GM21528 (cell line): ENCODE measurements around the gene MARK3.
"Not testable (repeated sequence)": the region's sequence is repeated elsewhere in the genome, so short reads cannot be mapped to it uniquely, and the experiment has no call there.

Experiments
- ATAC-seq: cut with Tn5 transposase; IDR thresholded peaks from one replicate; pipeline ENCODE4 v1.9.1; 2021; ENCODE audit warnings: mild to moderate bottlenecking, moderate library complexity; ENCODE audit not compliant: unreplicated experiment, low FRiP score

Gene MARK3

DNA sequence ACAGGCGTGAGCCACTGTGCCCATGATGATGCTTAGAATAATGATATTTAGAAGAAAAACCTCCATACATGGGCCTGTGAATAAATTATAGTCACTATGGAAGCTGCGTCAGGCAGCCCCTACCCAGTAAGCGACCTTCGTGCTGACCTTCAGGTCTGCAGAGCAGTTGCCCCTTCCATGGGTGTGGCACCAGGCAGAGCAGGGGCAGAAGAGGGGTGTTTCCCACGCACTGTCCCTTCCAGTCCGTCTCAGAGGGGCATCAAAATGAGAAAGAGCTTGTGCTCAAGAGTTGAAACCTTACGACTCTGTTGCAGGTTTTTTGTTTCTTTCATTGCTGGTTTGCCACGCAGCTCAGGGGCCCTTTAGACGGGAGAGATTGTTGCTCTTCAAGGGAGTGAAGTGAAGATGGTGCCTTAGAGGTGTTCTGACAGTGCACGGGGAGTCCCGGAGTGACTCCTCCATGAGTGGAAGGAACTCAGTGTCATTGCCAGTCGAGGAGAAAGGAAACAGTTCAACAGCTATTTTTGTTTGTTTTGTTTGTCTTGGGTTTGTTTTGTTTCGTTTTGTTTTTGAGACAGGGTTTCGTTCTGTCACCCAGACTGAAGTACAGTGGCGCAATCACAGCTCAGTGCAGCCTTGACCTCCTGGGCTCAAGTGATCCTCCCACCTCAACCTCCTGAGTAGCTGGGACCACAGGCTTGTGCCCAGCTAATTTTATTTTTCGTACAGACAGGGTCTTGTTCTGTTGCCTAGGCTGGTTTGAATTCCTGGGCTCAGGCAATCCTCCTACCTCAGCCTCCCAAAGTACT is 123.5 kb downstream of the MARK3 start:
- ATAC-seq, result no peak

DNA sequence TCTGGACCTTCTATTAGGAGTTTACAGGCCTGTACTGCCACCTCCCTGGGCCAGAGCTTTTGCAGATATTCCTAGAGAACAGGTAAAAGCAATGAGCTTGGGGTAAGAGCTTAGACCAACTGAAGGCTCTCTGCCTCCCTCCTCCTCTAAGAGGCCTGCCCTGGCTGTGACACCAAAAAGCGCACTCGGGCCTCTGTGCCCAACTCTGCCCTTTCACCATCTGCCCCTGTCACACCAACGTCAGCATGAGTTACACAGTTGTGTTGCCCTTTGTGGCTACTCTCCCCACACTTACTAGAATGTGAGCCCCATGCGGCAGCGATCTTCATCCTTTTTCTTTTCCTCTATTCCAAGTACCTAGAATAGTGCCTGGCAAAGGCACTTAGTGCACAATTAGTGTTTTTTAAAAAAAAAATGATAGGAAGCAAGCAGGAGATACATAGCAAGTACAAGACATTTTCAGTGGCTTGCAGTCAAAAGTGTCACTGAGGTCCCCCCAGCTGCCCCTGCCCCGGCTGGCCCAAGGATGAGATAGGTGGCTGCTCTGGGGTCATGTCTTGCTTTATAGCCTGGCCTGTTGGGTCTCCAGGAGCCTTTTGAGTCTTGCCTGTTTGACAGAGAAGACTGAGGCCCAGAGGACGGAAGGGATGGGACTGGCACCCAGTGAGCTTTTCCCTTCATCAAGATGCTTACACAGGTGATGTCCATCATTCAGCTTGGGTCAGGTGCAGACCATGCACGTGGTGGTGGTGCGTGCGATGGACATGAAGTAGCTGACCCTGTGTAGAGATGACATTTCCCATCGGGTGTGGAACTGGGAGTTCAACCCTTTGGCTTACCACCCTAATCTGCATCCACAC is 124.9 kb downstream of the MARK3 start:
- ATAC-seq, result no peak

DNA sequence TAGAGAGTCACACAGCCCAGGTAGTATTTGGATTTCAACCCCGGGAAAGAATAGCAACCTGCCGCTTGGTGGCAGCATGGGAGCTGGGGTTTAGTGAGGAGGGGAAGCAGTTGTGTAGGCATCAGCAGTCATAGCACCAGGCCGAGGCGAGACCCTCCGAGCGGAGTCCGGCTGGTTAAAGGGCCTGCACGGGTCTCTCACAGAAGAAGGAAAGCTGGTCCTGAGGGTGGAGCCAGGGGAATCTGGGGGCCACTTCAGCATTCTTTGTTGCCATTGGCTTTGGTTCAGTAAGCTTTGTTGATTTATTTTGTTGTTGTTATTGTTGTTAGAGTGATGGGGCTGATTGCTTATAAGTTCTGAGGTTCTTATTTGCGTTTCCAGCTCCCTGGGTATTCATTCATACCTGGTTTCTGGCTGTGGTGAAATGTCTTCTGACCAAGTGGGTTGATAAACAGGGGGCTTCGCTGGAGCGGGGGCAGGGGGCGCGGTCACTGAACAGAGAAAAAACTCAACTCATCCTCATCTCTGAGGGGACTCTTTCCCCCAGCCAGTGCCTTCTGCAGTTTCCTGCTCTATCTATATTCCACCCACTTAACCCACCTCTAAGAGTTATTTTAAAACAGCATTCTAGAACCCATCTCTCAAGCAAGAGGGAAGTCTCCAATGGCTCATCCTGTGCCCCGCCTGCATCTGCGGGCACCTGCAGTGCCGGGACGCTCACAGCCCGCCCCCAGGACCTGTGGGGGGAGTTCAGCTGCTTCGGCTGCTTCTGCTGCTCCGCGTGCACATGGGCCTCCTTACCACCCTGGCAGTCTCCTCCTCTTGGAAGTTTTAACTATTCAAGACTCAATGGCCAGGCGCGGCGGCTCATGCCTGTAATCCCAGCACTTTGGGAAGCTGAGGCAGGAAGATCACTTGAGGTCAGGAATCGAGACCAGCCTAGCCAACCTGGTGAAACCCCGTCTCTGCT is 125.8 kb downstream of the MARK3 start:
- ATAC-seq, result no peak

DNA sequence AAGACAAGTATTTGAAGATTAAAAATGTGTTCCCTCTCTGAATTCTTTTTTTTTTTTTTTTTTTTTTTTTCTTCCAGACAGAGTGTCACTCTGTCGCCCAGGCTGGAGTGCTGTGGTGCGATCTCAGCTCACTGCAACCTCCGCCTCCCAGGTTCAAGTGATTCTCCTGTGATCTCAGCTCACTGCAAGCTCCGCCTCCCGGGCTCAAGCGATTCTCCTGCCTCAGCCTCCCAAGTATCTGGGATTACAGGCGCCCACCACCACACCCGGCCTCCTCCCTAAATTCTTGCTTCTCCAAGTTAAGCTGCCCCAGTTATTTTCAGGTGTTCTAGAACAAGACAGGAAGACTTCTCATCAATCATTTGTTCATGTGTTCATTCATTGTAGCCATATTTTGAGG is 127.0 kb downstream of the MARK3 start:
- not testable (repeated sequence) for ATAC-seq

DNA sequence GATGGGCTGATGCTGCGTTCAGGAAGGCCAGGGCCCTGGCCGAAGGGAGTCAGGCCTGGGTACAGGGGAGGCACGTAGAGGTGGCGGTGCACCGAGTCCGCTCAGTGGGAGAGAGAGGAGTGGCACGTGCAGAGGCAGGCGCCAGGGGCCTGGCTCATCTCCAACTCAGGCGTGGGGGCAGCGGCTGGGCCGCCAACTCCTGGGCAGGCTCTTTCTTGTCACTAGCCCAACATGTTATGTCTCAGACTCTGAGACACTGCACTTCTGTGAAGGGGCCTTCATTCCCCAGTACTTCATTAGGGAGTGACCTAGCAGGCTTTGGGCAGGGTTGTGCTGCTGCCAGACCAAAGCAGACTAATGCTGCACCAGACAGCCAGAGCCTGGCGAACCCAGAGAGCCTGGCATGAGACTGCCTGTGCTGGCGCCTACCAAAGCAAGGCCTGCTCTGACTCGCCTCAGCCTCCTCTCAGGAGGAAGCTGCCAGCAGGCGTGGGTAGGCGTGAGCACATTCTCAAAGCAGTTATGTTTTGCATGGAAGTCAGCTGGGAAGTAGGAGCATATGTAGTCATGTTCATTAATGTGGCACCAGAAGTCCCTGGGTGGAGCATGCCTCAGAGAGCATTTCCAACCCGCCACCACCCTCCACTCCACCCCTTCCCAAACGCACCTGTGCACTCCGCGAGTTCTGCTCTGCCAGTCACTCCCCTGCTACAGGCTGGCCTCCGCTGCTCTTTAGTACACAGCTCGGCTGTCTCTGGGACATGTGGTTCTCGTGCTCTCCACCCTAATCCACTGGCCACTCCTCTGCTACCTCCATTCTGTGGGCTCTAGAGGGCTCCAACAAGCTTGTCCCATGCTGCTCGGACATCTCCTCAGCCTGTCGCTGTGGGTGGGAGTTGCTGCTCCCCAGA is 127.7 kb downstream of the MARK3 start:
- ATAC-seq, result no peak

DNA sequence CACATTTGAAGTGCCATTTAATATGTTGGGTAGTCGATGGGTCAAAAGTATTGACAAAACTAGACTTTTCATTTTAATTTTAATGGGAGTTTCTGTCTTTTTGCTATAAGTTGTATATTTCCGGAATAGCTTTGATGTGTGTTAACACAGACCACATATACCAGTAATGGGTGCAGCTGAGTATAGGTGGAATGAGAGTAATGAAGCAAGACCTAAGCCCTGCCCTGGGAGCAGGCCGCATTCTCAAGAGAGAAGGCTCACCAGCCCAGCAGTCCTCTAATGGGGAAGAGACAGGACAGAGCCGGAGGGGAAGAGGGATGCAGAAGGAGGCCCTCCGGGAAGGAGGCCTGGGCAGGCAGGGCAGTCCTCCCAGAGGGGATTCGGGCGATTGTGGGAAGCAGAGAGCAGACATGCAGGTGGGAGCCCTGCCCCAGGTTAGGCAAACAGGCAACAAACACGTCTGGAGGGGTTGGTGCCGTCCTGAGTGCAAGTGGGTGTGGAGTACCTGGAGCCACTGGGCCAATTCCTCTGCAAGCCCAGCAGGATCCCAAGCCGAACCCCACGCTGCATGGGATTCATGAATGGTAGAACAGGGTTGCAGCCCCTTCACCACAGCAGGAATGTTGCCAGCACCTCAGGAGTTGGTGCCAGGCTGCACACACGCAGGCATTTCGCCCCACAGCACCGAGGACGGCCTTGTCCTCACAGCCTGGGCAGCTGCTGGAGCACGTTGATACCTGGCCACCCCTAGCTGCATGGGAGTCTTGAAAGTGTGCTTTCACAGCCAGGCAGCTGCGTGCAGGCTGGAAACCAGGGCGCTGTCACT is 129.6 kb downstream of the MARK3 start:
- no peak for ATAC-seq

DNA sequence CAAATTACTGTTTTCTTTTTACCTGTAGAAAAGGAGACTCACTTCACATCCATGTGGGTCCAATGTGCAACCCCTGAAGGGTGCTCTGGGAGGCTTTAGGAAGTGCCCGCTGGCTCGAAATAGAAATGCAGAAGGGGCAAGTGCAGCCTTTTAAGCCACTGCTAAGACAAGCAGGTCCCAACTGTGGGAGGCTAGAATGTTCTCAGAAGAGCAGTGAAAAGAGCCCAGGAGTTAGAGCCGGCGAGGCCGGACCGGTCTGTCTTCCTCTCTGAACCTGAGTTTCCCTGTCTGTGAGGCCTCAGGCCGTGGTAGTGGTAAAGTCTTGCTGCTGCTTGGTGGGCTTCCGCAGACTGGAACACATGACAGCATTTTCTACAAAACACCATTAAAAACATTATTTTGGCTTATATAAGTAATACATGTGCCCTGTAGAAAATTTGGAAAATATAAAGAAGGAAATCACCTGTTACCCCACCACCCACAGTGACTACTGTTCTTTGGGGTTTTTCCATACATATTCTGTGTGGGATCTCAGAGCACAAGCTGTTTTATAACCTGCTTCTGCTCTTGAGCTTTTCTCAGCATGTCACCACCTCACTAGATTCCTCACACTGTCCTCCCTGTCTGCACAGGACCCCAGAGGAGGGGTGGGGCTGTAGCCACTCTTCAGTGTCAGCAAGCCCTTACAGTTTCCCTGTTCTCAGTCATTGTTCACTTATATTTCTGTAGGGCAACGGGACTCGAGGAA is 131.4 kb downstream of the MARK3 start:
- ATAC-seq, result no peak

DNA sequence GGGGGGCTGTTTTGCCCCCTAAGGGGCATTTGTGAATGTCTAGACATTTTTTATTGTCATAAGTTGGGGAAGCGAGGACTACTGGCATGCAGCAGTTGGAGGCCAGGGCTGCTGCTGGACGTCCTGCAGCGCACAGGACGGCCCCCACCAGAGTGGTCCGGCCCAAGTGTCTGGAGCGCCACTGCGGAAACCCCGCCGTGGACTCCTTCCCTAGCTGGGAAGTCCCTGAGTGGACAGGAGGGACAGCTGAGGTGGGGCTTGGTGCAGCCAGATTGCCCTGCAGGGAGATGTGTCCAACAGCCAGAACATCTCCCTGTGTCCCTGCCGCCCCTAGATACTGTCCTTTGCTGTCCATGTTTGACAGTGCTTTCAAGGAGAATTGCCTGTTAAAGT is 132.0 kb downstream of the MARK3 start:
- ATAC-seq, result no peak

DNA sequence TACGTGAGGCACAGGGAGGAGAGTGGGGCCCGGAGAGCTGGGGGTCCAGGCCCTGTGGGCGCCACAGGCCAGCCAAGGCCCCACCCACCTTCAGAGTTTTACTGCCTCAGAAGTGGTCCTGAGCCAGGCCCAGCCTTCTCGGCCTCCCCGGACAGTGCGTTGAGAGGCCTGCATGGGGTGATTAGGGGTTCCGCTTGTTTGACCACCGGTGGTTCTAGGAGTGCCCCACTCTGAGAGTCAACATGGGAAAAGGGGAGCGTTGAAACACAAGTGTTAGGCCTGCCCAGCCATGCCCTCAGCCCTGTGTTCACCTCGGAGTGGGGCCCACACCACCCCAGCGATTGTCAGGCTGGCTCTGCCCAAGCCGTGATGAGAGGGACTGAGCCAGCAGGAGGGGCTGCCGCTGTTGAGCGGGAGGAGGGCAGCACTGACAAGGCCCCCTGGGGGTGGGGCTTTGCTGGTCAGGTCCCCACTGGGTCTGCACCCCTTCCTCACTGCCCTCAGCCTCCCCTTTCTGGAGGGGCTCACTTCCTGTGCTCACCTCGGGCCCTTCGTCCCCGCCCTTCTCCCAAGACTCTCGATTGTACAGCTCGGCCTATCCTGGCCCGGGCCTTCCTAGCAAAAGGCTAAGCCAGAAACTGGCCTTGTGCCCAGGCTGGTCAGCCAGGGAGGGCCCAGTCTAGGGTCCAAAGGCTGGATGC is 132.7 kb downstream of the MARK3 start:
- no peak for ATAC-seq

DNA sequence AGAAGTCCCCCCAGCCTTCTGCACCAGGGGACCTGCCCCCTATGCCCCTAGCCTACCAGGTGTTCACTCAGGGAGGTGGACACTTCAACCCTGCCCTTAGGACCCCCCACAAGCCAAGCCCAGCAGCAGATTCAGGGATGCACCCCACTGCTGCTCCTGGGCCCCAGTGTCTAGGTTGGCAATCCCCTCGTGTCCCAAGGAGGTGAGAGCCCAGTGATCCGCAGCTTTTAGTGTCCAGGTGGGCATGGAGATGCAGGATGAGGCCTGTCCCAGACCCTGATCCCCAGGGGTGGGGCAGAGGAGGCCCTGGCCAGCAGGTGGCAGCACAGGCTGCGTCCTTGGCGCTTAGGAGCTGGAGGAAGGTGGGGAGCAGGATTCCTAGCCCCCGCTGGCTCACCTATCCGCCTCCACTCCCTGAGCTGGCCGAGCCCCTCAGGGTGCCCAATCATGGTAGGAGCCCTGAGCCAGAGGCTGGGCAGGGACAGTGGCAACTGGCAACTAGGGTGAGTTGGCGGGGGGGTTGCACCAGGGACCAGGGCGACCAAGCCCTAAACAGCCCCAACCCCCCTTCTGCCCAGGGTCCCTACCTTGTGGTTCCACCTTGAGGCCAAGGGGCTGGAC is 133.3 kb downstream of the MARK3 start:
- no peak for ATAC-seq

DNA sequence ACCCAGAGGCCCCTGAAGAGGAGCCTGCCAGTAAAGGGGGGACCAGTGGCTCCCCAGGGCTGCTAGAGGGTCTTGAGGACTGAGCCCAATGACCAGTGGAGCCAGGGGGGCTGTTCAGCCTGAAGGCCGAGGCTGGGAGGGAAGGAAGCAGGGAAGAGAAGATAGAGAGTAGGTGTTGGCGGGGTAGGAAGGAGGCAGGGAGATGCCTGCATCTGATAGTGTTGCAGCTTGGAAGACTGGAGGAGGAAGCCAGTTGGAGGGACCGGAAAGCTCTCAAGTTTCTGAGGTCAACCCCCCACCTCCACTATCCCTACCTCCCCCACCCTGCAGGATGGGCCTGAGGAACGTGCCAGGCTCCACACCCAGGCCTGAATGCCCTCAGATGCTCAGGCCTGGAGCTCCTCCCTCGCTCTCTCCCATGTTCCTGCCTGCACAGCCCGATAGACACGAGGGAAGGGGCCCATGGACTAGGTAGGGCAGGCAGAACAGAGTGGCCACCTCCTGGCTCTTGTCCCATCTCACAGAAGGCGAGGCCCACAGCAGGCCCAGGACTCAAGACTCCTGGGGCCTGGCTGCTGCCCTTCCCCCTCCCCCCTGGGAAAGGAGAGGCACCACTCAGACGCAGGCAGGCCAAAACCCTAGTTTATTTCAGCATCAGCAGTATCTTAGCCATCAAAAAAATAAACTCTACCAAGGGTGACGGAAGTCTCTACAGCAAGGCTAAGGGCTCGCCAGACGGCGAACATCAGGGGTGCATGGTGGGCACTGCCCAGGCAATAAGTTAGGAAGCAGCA is 134.0 kb downstream of the MARK3 start:
- ATAC-seq, result no peak

DNA sequence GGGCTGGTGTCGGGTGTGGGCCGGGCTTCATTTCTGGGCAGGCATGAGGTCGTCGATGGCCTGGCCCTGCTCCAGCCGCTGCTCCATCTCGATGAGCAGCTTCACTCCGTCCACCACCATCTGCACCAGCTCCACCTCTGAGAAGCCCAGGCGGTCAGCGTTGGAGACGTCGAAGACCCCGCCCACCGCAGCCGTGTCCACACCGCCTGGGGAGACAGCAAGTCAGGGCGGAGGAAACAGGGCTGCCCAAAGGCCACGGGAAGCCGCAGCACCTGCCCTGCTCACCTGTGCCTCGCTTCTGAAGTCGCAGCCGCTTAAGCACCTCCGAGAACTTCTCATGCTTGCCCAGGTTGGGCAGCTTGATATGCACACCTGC is 134.6 kb downstream of the MARK3 start:
- ATAC-seq, result no peak

DNA sequence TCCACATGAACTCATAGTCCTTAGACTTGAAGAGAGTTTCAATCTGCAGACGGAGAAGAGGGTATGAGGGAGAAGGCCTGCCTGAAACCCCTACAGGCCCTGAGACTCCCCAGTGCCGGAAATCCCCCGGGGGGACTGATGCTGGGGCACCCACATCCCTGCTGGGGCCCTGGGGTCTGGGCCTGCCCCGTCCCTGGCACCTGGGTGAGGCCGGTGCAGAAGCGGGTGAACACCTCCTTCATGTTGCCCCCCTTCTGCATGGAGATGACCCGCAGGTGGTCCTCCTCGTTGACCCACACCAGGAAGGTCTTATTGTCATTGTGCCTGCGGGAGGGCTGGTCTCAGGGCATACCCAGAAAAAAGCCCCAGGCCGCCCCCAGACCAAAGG is 135.0 kb downstream of the MARK3 start:
- no peak for ATAC-seq

DNA sequence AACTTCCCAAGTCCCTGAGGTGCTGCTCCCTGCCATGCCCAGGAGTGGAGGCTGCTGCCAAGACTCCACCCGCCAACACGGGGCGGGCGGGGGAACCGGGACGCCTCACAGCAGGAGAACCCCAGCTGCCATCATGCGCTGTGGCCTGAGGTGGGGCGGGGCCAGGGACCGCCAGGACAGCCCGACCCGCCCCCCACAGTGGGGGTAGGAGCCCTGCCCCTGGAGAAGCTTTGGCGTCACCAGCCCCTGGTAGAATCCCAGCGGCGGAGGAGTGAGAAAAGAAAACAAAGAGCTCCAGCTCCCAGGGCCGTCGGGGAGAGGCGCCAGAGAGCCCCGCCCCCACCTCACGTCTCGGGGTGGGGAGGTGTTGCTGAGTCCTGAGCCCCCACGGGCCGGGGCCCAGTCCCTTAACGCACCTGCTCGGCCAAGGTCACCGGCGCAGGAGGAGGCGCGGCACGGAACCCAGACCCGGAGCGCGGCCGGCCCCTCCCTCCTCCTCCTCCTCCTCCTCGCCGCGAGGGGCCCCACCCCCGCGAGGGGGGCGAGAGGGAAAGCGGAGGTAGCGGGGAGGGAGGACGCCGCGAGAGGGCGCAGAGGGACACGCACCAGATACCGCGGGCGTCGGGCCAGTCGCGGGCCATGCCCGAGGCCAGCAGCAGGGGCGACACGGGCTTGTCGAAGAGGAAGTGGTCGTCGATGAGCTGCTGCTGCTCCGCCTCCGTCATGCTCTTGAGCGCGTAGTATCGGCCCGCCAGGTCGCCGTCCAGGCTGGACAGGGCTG is 135.6 kb downstream of the MARK3 start:
- ATAC-seq, result peak; percentile 37

DNA sequence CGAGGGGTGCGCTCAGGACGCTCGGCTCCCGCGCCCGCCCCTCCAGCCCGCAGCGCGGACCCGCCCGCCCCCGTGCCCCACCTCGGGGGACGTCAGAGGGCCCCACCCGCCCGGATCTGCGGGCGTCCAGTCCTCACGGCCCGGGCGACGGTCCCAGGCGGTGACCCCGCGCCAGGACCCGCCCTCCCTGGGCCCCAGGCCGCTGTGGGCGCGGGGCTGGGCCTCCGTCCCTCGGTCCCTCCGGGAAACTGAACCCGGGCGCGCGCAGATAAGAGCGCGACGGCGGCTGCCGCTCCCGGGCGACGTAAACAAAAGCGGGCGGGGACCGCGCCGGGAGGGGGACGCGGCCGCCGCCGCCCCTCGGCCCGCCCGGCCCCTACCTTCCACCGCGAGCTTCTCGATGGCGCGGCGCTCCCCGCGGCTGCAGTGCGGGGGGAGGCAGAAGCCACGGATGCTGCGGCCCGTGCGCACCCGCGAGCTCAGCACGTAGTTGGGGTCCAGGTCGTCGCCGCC is 136.3 kb downstream of the MARK3 start:
- no peak for ATAC-seq
